Measurements from ENCODE around the gene WDR47.
A peak's percentile ranks its signal among the peaks of the same experiment; 100 is the strongest.

The WDR47 gene

GRCh38 chr1:108962681-108963051 is 79.2 kb downstream of the WDR47 start:
- Histone ChIP-seq H4K20me1 (ENCODE audit: control insufficient read depth, insufficient read depth, low read depth, low read length) (no peaks in the 10 kb centered on the region), H3K4me3 (ENCODE audit: low read length) (peak overlapping the region; percentile 74), H3F3A (ENCODE audit: control insufficient read depth, insufficient read depth) (peaks cover 8% of the 10 kb centered on the region; the same call in 1 of the 2 replicates), H3K27me3 (ENCODE audit: control insufficient read depth, low read length) (no peaks in the 10 kb centered on the region), H3K9me3 (ENCODE audit: control insufficient read depth, insufficient read depth, low read length) (no peaks in the 10 kb centered on the region), H3K79me2 (ENCODE audit: control insufficient read depth, low read length) (peaks cover 44% of the 10 kb centered on the region), H3K36me3 (ENCODE audit: control insufficient read depth, low read length) (no peaks in the 10 kb centered on the region), H3K4me1 (ENCODE audit: control insufficient read depth, low read length) (peaks cover 19% of the 10 kb centered on the region), H3K4me2 (ENCODE audit: low read length) (peak overlapping the region; percentile 86), H3K9me2 (replicated peaks; ENCODE audit: control insufficient read depth, low read length) (no peaks in the 10 kb centered on the region), H3K27ac (ENCODE audit: low read depth, low read length) (peak overlapping the region; percentile 82)
- TF ChIP-seq, protein P1, sequence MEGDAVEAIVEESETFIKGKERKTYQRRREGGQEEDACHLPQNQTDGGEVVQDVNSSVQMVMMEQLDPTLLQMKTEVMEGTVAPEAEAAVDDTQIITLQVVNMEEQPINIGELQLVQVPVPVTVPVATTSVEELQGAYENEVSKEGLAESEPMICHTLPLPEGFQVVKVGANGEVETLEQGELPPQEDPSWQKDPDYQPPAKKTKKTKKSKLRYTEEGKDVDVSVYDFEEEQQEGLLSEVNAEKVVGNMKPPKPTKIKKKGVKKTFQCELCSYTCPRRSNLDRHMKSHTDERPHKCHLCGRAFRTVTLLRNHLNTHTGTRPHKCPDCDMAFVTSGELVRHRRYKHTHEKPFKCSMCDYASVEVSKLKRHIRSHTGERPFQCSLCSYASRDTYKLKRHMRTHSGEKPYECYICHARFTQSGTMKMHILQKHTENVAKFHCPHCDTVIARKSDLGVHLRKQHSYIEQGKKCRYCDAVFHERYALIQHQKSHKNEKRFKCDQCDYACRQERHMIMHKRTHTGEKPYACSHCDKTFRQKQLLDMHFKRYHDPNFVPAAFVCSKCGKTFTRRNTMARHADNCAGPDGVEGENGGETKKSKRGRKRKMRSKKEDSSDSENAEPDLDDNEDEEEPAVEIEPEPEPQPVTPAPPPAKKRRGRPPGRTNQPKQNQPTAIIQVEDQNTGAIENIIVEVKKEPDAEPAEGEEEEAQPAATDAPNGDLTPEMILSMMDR (IDR thresholded peaks at IDR 0.05; ENCODE audit: low read depth, low read length, poor library complexity, severe bottlenecking), result no peak
- TF ChIP-seq EZH2phosphoT487 (IDR thresholded peaks at IDR 0.05; ENCODE audit: borderline replicate concordance, low read length), result no peak

GRCh38 chr1:108961752-108962486 is 80.0 kb downstream of the WDR47 start:
- peak overlapping the region; percentile 82 for H3K27ac ChIP-seq (ENCODE audit: low read depth, low read length)
- peaks cover 51% of the 10 kb centered on the region for H3K79me2 ChIP-seq (ENCODE audit: control insufficient read depth, low read length)
- TF ChIP-seq EZH2phosphoT487 (IDR thresholded peaks at IDR 0.05; ENCODE audit: borderline replicate concordance, low read length), result no peak
- TF ChIP-seq, protein P1 (IDR thresholded peaks at IDR 0.05; ENCODE audit: low read depth, low read length, poor library complexity, severe bottlenecking), result no peak

GRCh38 chr1:108961198-108961597 is 80.7 kb downstream of the WDR47 start:
- no peaks in the 10 kb centered on the region for H3K36me3 ChIP-seq (ENCODE audit: control insufficient read depth, low read length)
- no peak for TF ChIP-seq EZH2phosphoT487 (IDR thresholded peaks at IDR 0.05; ENCODE audit: borderline replicate concordance, low read length)
- TF ChIP-seq, protein P1 (IDR thresholded peaks at IDR 0.05; ENCODE audit: low read depth, low read length, poor library complexity, severe bottlenecking), result no peak
- H3K79me2 ChIP-seq (ENCODE audit: control insufficient read depth, low read length), result peaks cover 52% of the 10 kb centered on the region
- H4K20me1 ChIP-seq (ENCODE audit: control insufficient read depth, insufficient read depth, low read depth, low read length), result no peaks in the 10 kb centered on the region
- peaks cover 19% of the 10 kb centered on the region for H3K4me1 ChIP-seq (ENCODE audit: control insufficient read depth, low read length)
- H3K27ac ChIP-seq (ENCODE audit: low read depth, low read length), result no peak overlapping the region
- H3K9me3 ChIP-seq (ENCODE audit: control insufficient read depth, insufficient read depth, low read length), result no peaks in the 10 kb centered on the region
- H3K4me2 ChIP-seq (ENCODE audit: low read length), result peak overlapping the region; percentile 86
- H3F3A ChIP-seq (ENCODE audit: control insufficient read depth, insufficient read depth), result peaks cover 8% of the 10 kb centered on the region; the same call in 1 of the 2 replicates
- H3K4me3 ChIP-seq (ENCODE audit: low read length), result no peak overlapping the region
- no peaks in the 10 kb centered on the region for H3K9me2 ChIP-seq (replicated peaks; ENCODE audit: control insufficient read depth, low read length)
- H3K27me3 ChIP-seq (ENCODE audit: control insufficient read depth, low read length), result no peaks in the 10 kb centered on the region

More at GRCh38 chr1:108961752-108962486, 80.0 kb downstream of the WDR47 start:
- Histone ChIP-seq H3K9me2 (replicated peaks; ENCODE audit: control insufficient read depth, low read length) (no peaks in the 10 kb centered on the region), H3K4me1 (ENCODE audit: control insufficient read depth, low read length) (peaks cover 19% of the 10 kb centered on the region), H3K9me3 (ENCODE audit: control insufficient read depth, insufficient read depth, low read length) (no peaks in the 10 kb centered on the region), H4K20me1 (ENCODE audit: control insufficient read depth, insufficient read depth, low read depth, low read length) (no peaks in the 10 kb centered on the region), H3K4me3 (ENCODE audit: low read length) (peak overlapping the region; percentile 74), H3K27me3 (ENCODE audit: control insufficient read depth, low read length) (no peaks in the 10 kb centered on the region), H3K36me3 (ENCODE audit: control insufficient read depth, low read length) (no peaks in the 10 kb centered on the region), H3F3A (ENCODE audit: control insufficient read depth, insufficient read depth) (peaks cover 8% of the 10 kb centered on the region; the same call in 1 of the 2 replicates), H3K4me2 (ENCODE audit: low read length) (peak overlapping the region; percentile 86)

Measured in DOHH2 (cell line).